ENCODE measurements around the gene TMEM229A.
"Not testable (repeated sequence)": the region's sequence is repeated elsewhere in the genome, so short reads cannot be mapped to it uniquely, and the experiment has no call there.

Gene TMEM229A

GRCh38 chr7:124013306-124013705 is 19.6 kb downstream of the TMEM229A start:
- no peaks in the 10 kb centered on the region for H3K27me3 ChIP-seq (ENCODE audit: insufficient read depth, low read length, poor library complexity, severe bottlenecking)
- H3K4me3 ChIP-seq (ENCODE audit: low read length, poor library complexity, severe bottlenecking) = no peak overlapping the region
- H3K9ac ChIP-seq (ENCODE audit: low read depth, low read length, poor library complexity, severe bottlenecking) = no peak overlapping the region
- no peaks in the 10 kb centered on the region for H3K36me3 ChIP-seq (ENCODE audit: insufficient read depth, low read length)
- no peaks in the 10 kb centered on the region for H3F3A ChIP-seq (ENCODE audit: low read depth)
- no peaks in the 10 kb centered on the region for H3K4me1 ChIP-seq (ENCODE audit: insufficient read depth, low read length, poor library complexity, severe bottlenecking)
- TF ChIP-seq CTCF (conservative IDR thresholded peaks at IDR 0.05; ENCODE audit: low read length) = no peak
- no peak for TF ChIP-seq EZH2phosphoT487 (IDR thresholded peaks at IDR 0.05; ENCODE audit: borderline replicate concordance)
- H3K9me2 ChIP-seq (replicated peaks; ENCODE audit: low read depth, low read length) = no peaks in the 10 kb centered on the region
- no peaks in the 10 kb centered on the region for H3K9me3 ChIP-seq (ENCODE audit: insufficient read depth, low read depth, low read length)
- no peaks in the 10 kb centered on the region for H4K20me1 ChIP-seq (ENCODE audit: insufficient read depth, low read length, poor library complexity, severe bottlenecking)
- H3K79me2 ChIP-seq (ENCODE audit: insufficient read depth, low read length) = no peaks in the 10 kb centered on the region
- H2AFZ ChIP-seq (ENCODE audit: low read length) = no peak overlapping the region
- no peak overlapping the region for H3K4me2 ChIP-seq (ENCODE audit: low read depth, low read length, poor library complexity, severe bottlenecking)

- H3F3A ChIP-seq (ENCODE audit: low read depth) = no peaks in the 10 kb centered on the region
- no peak overlapping the region for H2AFZ ChIP-seq (ENCODE audit: low read length)
- TF ChIP-seq CTCF (conservative IDR thresholded peaks at IDR 0.05; ENCODE audit: low read length) (no peak), EZH2phosphoT487 (IDR thresholded peaks at IDR 0.05; ENCODE audit: borderline replicate concordance) (no peak)
- H3K4me1 ChIP-seq (ENCODE audit: insufficient read depth, low read length, poor library complexity, severe bottlenecking) = no peaks in the 10 kb centered on the region
- H3K9ac ChIP-seq (ENCODE audit: low read depth, low read length, poor library complexity, severe bottlenecking) = no peak overlapping the region
- no peaks in the 10 kb centered on the region for H3K27me3 ChIP-seq (ENCODE audit: insufficient read depth, low read length, poor library complexity, severe bottlenecking)
- H3K4me3 ChIP-seq (ENCODE audit: low read length, poor library complexity, severe bottlenecking) = no peak overlapping the region
- H3K9me3 ChIP-seq (ENCODE audit: insufficient read depth, low read depth, low read length) = no peaks in the 10 kb centered on the region
- no peaks in the 10 kb centered on the region for H4K20me1 ChIP-seq (ENCODE audit: insufficient read depth, low read length, poor library complexity, severe bottlenecking)
- H3K36me3 ChIP-seq (ENCODE audit: insufficient read depth, low read length) = no peaks in the 10 kb centered on the region
- H3K4me2 ChIP-seq (ENCODE audit: low read depth, low read length, poor library complexity, severe bottlenecking) = no peak overlapping the region
- no peaks in the 10 kb centered on the region for H3K79me2 ChIP-seq (ENCODE audit: insufficient read depth, low read length)
- H3K9me2 ChIP-seq (replicated peaks; ENCODE audit: low read depth, low read length) = no peaks in the 10 kb centered on the region
These were observed 20.0 kb downstream of the TMEM229A start for GRCh38 chr7:124012864-124013263.

GRCh38 chr7:124009321-124009720 is 23.5 kb downstream of the TMEM229A start:
- Histone ChIP-seq H3K79me2 (ENCODE audit: insufficient read depth, low read length) (no peaks in the 10 kb centered on the region), H3K4me2 (ENCODE audit: low read depth, low read length, poor library complexity, severe bottlenecking) (no peak overlapping the region), H2AFZ (ENCODE audit: low read length) (no peak overlapping the region), H3K4me1 (ENCODE audit: insufficient read depth, low read length, poor library complexity, severe bottlenecking) (no peaks in the 10 kb centered on the region), H4K20me1 (ENCODE audit: insufficient read depth, low read length, poor library complexity, severe bottlenecking) (no peaks in the 10 kb centered on the region), H3K4me3 (ENCODE audit: low read length, poor library complexity, severe bottlenecking) (no peak overlapping the region), H3K9me3 (ENCODE audit: insufficient read depth, low read depth, low read length) (no peaks in the 10 kb centered on the region), H3K9me2 (replicated peaks; ENCODE audit: low read depth, low read length) (no peaks in the 10 kb centered on the region), H3K9ac (ENCODE audit: low read depth, low read length, poor library complexity, severe bottlenecking) (no peak overlapping the region), H3F3A (ENCODE audit: low read depth) (no peaks in the 10 kb centered on the region), H3K27me3 (ENCODE audit: insufficient read depth, low read length, poor library complexity, severe bottlenecking) (no peaks in the 10 kb centered on the region), H3K36me3 (ENCODE audit: insufficient read depth, low read length) (no peaks in the 10 kb centered on the region)
- no peak for TF ChIP-seq CTCF (conservative IDR thresholded peaks at IDR 0.05; ENCODE audit: low read length)
- TF ChIP-seq EZH2phosphoT487 (IDR thresholded peaks at IDR 0.05; ENCODE audit: borderline replicate concordance) = no peak

- not testable (repeated sequence) for H2AFZ ChIP-seq (ENCODE audit: low read length); H3K9ac ChIP-seq (ENCODE audit: low read depth, low read length, poor library complexity, severe bottlenecking); H3K9me2 ChIP-seq (replicated peaks; ENCODE audit: low read depth, low read length); H3K9me3 ChIP-seq (ENCODE audit: insufficient read depth, low read depth, low read length); H3F3A ChIP-seq (ENCODE audit: low read depth); H3K4me3 ChIP-seq (ENCODE audit: low read length, poor library complexity, severe bottlenecking); H3K4me2 ChIP-seq (ENCODE audit: low read depth, low read length, poor library complexity, severe bottlenecking); H3K4me1 ChIP-seq (ENCODE audit: insufficient read depth, low read length, poor library complexity, severe bottlenecking); H4K20me1 ChIP-seq (ENCODE audit: insufficient read depth, low read length, poor library complexity, severe bottlenecking); H3K79me2 ChIP-seq (ENCODE audit: insufficient read depth, low read length); H3K27me3 ChIP-seq (ENCODE audit: insufficient read depth, low read length, poor library complexity, severe bottlenecking); H3K36me3 ChIP-seq (ENCODE audit: insufficient read depth, low read length)
These were observed 24.6 kb downstream of the TMEM229A start for GRCh38 chr7:124008296-124008695.
